Measurements from ENCODE around the gene ARHGEF10L.

Gene ARHGEF10L

GRCh38 chr1:17658837-17659236 lies 119.3 kb downstream of the ARHGEF10L start:
- DNase-seq (ENCODE audit: low read depth in 3 of 3): no peak

GRCh38 chr1:17661546-17662157 lies 122.2 kb downstream of the ARHGEF10L start:
- DNase-seq (ENCODE audit: low read depth in 3 of 3): peak; percentile 14 to 61 (median 22)

- no peak for DNase-seq (ENCODE audit: low read depth in 3 of 3)
These were observed 122.8 kb downstream of the ARHGEF10L start for GRCh38 chr1:17662296-17662695.

GRCh38 chr1:17662786-17663185 lies 123.3 kb downstream of the ARHGEF10L start:
- DNase-seq (ENCODE audit: low read depth in 3 of 3): no peak

- no peak for DNase-seq (ENCODE audit: low read depth in 3 of 3)
These were observed 124.1 kb downstream of the ARHGEF10L start for GRCh38 chr1:17663646-17664045.

- DNase-seq (ENCODE audit: low read depth in 3 of 3): no peak
These were observed 124.8 kb downstream of the ARHGEF10L start for GRCh38 chr1:17664322-17664721.

GRCh38 chr1:17665054-17665453 lies 125.6 kb downstream of the ARHGEF10L start:
- DNase-seq (ENCODE audit: low read depth in 3 of 3): no peak

- no peak for DNase-seq (ENCODE audit: low read depth in 3 of 3)
These were observed 126.6 kb downstream of the ARHGEF10L start for GRCh38 chr1:17665950-17666720.

- no peak for DNase-seq (ENCODE audit: low read depth in 3 of 3)
These were observed 128.1 kb downstream of the ARHGEF10L start for GRCh38 chr1:17667641-17668040.

- no peak for DNase-seq (ENCODE audit: low read depth in 3 of 3)
These were observed 128.7 kb downstream of the ARHGEF10L start for GRCh38 chr1:17668195-17668594.

- no peak for DNase-seq (ENCODE audit: low read depth in 3 of 3)
These were observed 129.2 kb downstream of the ARHGEF10L start for GRCh38 chr1:17668624-17669175.

GRCh38 chr1:17669305-17669704 lies 129.8 kb downstream of the ARHGEF10L start:
- DNase-seq (ENCODE audit: low read depth in 3 of 3): no peak

GRCh38 chr1:17669866-17670451 lies 130.5 kb downstream of the ARHGEF10L start:
- DNase-seq (ENCODE audit: low read depth in 3 of 3): no peak

- no peak for DNase-seq (ENCODE audit: low read depth in 3 of 3)
These were observed 131.3 kb downstream of the ARHGEF10L start for GRCh38 chr1:17670587-17671313.

- no peak for DNase-seq (ENCODE audit: low read depth in 3 of 3)
These were observed 131.8 kb downstream of the ARHGEF10L start for GRCh38 chr1:17671314-17671705.

- DNase-seq (ENCODE audit: low read depth in 3 of 3): no peak
These were observed 132.2 kb downstream of the ARHGEF10L start for GRCh38 chr1:17671741-17672140.

- no peak for DNase-seq (ENCODE audit: low read depth in 3 of 3)
These were observed 132.7 kb downstream of the ARHGEF10L start for GRCh38 chr1:17672226-17672625.

- no peak for DNase-seq (ENCODE audit: low read depth in 3 of 3)
These were observed 134.0 kb downstream of the ARHGEF10L start for GRCh38 chr1:17673329-17674072.

GRCh38 chr1:17674726-17675500 lies 135.4 kb downstream of the ARHGEF10L start:
- no peak for DNase-seq (ENCODE audit: low read depth in 3 of 3)

GRCh38 chr1:17675744-17676143 lies 136.2 kb downstream of the ARHGEF10L start:
- DNase-seq (ENCODE audit: low read depth in 3 of 3): no peak
